SK-N-SH (cell line): ENCODE results near the gene GPR32.
A peak's percentile ranks its signal among the peaks of the same experiment; 100 is the strongest.

Experiments used
- EP300 ChIP-seq, 2 experiments: IDR thresholded peaks; 2 replicates each; pipeline versions ENCODE4 v1.4.0 to v1.6.1; 2012; ENCODE audit warnings: borderline replicate concordance in 1 of 2, low read depth in 1 of 2, low read length in 1 of 2
- EZH2phosphoT487 ChIP-seq: fragments of 200-600 bp; sonication (generic); IDR thresholded peaks from 2 replicates; pipeline ENCODE4 v1.6.1; 2017; ENCODE audit warnings: low read depth, mixed run types, mild to moderate bottlenecking, antibody characterized with exemption, moderate library complexity, borderline replicate concordance
- JUND ChIP-seq: IDR thresholded peaks from 2 replicates; pipeline ENCODE4 v1.4.0; 2012
- MXI1 ChIP-seq: IDR thresholded peaks from 2 replicates; pipeline ENCODE4 v1.6.1; 2012; ENCODE audit warnings: mild to moderate bottlenecking, low read depth, low read length, improper control_type of control experiment
- TEAD4 ChIP-seq: IDR thresholded peaks from 2 replicates; pipeline ENCODE4 v1.4.0; 2012; ENCODE audit warnings: mild to moderate bottlenecking, borderline replicate concordance; ENCODE audit not compliant: insufficient read depth
- TF ChIP-seq, protein P1 (sequence below): IDR thresholded peaks from 2 replicates; pipeline ENCODE4 v1.4.0; 2012; ENCODE audit warnings: low read depth
- TF ChIP-seq, protein P2 (sequence below): fragments of 200-600 bp; sonication (generic); IDR thresholded peaks from 2 replicates; pipeline ENCODE4 v1.6.1; 2017; ENCODE audit warnings: antibody characterized with exemption, mild to moderate bottlenecking, moderate library complexity
- TF ChIP-seq, protein P3 (sequence below): IDR thresholded peaks from 2 replicates; pipeline ENCODE4; 2012

DNA sequence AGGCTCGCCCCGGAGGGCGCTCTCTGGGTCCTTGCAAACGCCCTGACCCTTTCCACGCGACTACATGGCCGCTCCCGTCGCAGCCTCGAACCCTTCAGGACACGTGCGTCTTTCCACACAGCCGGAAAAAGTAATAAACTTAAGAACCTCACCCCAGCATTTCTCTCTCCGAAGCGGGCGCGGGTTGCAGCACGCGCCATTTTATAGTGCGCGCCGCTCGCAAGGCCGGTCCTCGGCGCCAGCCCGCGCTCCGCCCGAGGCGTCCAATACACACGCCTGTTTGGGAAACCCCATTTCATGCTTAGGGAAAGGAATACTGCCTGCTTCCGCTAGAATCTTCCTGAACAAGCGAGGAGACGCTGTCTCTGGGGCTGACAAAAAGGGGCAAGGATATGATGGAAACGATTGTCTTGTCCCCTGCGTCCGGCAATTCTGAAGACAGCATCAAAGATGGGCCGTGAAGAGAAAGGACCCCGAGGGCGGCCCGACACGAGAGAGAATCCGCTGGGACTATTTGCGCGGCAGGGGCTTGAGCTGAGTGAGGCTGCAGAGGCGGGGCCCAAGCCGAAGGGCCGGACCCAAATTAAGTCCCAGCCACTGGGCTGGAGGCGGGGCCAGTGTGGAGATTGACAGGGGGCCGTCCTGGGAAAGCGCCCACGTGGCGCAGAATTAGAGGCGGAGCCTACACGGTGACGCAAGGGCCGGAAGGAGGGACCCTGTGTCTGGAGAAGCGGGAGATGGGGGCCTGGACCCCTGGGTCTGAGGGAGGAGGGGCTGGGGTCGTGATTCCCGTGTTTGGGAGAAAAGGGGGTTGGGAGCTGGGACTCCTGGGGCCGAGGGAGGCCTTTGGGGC is 34.4 kb downstream of the GPR32 start:
- TF ChIP-seq, protein P1, sequence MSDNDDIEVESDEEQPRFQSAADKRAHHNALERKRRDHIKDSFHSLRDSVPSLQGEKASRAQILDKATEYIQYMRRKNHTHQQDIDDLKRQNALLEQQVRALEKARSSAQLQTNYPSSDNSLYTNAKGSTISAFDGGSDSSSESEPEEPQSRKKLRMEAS, result peak; percentile 81
- TF ChIP-seq EP300 (IDR thresholded peaks at IDR 0.05; ENCODE audit: borderline replicate concordance in 1 of 2, low read depth in 1 of 2, low read length in 1 of 2) (no peak), MXI1 (peak; percentile 84), JUND (no peak), EZH2phosphoT487 (no peak), TEAD4 (no peak)
- TF ChIP-seq, protein P2, sequence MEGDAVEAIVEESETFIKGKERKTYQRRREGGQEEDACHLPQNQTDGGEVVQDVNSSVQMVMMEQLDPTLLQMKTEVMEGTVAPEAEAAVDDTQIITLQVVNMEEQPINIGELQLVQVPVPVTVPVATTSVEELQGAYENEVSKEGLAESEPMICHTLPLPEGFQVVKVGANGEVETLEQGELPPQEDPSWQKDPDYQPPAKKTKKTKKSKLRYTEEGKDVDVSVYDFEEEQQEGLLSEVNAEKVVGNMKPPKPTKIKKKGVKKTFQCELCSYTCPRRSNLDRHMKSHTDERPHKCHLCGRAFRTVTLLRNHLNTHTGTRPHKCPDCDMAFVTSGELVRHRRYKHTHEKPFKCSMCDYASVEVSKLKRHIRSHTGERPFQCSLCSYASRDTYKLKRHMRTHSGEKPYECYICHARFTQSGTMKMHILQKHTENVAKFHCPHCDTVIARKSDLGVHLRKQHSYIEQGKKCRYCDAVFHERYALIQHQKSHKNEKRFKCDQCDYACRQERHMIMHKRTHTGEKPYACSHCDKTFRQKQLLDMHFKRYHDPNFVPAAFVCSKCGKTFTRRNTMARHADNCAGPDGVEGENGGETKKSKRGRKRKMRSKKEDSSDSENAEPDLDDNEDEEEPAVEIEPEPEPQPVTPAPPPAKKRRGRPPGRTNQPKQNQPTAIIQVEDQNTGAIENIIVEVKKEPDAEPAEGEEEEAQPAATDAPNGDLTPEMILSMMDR, result no peak
- TF ChIP-seq, protein P3, sequence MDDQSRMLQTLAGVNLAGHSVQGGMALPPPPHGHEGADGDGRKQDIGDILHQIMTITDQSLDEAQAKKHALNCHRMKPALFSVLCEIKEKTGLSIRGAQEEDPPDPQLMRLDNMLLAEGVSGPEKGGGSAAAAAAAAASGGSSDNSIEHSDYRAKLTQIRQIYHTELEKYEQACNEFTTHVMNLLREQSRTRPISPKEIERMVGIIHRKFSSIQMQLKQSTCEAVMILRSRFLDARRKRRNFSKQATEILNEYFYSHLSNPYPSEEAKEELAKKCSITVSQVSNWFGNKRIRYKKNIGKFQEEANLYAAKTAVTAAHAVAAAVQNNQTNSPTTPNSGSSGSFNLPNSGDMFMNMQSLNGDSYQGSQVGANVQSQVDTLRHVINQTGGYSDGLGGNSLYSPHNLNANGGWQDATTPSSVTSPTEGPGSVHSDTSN, result peak; percentile 98
